Measurements from ENCODE around the gene GPR78. TPM values are rescaled to one million over a fixed set of nuclear protein-coding genes. Genes with fewer than 3 reads are reported as not detected.

Gene GPR78
- total and polyA plus RNA-seq, 2 of the 8 experiments (the other 6 are each of a cell fraction or from before 2014, with no cell fraction given) = 1.0 to 3.0 TPM

GRCh38 chr4:8594097-8595038 is 14.2 kb downstream of the GPR78 start (continued):
- TF ChIP-seq MAX (IDR thresholded peaks at IDR 0.05) = peak; percentile 27; the same call in 1 of the 2 replicates
- TF ChIP-seq SRF (IDR thresholded peaks at IDR 0.05; ENCODE audit: low read depth, low read length) = no peak
- TF ChIP-seq NANOG (IDR thresholded peaks at IDR 0.05; ENCODE audit: insufficient read depth, low read depth, low read length, poor library complexity, severe bottlenecking) = no peak
- no peak for TF ChIP-seq POLR2A (IDR thresholded peaks at IDR 0.05; ENCODE audit: control extremely low read depth in 1 of 2, low read depth in 2 of 2, low read length in 2 of 2)

All from H1 (cell line).